ENCODE data around the gene MPPE1.
"Not testable (repeated sequence)": the region's sequence is repeated elsewhere in the genome, so short reads cannot be mapped to it uniquely, and the experiment has no call there.

Gene MPPE1

DNA sequence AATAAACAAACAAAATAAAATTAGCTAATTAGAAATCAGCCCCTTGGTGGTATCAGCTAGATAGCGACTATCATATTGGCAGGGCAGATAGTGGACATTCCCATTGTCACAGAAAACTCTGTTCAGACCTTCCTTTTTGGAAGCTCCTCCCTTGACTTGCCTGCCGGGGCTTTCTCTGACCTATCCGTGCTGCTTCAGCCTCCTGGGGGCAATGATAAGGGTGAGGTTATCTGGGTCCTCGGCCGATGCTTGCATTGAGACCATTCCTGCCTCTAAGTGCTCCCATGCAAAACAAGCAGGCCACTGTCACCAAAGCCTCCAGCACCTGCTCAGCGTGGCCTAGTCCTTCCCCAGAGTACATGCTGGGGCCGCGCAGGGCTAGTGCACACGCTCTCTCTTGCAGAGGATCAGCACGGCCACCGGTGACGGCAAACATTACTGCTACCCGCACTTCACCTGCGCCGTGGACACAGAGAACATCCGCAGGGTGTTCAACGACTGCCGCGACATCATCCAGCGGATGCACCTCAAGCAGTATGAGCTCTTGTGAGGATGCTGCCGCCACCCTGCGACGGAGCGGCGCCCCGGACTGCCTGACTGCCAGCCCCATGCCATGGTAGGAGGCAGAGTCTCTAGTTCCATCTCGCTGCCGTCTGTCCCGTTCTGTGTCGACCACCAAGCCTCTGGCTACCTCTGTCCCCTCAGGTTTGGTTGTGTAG is 27.4 kb downstream of the MPPE1 start:
- FAIRE-seq = no peak

- no peak for FAIRE-seq
These were observed 30.5 kb downstream of the MPPE1 start for GRCh38 chr18:11877497-11878135.

GRCh38 chr18:11874676-11875075 is 33.4 kb downstream of the MPPE1 start:
- FAIRE-seq = no peak

DNA sequence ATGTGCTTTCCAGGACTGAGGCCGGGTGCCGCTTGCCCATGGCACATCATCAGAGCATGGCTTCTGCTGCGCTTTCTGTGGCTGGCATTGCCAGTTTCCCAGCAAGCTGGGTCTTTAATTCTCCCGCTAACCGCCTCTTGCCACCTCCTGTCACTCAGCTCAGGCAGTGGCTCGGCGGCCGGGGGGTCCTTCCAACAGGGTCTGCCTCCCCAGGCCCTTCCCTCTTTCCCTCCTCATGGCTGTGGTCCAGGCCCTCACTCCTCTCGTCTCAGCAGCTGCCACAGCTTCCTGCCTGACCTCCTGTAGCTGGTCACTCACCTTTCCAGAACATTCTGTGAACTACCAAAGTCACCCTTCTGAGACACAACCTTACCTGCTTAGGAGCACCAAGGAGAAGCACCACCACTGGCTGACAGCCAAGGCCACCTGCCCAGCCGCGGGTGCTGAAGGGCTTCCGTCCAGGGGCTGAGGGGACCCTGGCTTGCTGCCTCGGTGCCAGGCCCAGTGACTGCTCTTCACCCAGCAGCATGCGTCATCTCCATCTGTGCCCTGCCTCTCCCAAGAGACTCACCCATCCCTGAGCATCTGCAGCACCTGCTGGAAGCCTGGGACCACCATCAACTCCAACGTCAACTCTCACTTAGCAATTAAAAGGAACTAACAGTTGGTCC is 34.3 kb downstream of the MPPE1 start:
- no peak for FAIRE-seq

GRCh38 chr18:11872479-11873136 is 35.5 kb downstream of the MPPE1 start:
- FAIRE-seq = peak; percentile 11

DNA sequence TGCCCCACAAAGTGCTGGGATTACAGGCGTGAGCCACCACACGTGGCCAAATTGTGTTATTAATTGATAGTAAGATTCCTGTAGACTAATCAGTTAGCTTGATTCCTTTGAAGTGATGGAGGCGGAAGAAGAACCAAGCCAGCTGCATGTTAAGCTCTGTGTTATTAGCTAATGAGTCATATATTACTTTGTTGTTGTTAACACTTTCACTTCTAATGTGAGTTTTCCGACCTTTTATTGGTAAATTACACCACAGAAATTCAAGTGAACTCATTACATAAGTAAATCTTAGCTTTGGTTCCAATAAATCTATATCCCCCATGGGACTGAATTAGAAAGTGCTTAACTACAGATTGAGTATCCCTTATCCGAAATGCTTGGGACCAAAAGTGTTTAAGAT is 36.6 kb downstream of the MPPE1 start:
- no peak for FAIRE-seq

GRCh38 chr18:11868230-11868629 is 39.9 kb downstream of the MPPE1 start:
- no peak for FAIRE-seq

DNA sequence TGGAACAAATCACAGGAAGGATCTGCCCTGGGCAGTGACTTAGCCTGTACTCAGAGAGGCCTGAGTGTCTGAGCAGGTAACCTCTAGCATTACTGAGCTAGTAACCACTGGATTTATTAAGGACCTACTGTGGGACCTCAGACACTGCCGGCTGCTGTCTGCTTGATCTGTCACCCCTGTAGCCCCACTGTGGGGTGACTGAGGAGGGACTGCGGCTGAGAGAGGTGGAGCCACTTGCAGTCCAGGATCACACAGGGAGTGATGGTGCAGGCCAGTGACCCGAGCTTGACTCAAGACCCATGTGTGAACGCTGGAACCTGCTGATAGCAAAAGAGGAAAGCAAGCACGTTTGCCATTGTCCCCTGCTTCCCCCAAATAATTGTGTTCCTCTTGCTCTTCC is 41.4 kb downstream of the MPPE1 start:
- no peak for FAIRE-seq

- no peak for FAIRE-seq
These were observed 41.8 kb downstream of the MPPE1 start for GRCh38 chr18:11866329-11866728.

- FAIRE-seq = no peak
These were observed 43.0 kb downstream of the MPPE1 start for GRCh38 chr18:11865071-11865470.

DNA sequence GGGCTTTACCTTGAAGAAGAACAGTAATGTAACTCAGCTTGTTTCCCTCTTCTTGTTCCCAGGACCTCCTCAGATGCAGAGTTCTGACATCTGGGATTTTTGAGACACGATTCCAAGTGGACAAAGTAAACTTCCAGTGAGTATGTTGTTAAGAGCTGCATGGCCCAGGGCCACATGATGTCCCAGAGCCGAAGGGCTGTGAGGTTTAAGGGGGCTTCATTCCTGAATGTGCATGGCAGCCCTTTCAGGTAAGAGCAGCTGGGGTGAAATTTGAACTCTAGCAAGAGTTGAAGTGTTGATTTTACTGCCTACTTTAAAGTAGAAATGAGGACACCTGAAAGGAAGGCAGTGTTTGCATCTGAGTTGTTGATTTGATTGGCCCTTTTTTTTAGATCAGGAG is 43.6 kb downstream of the MPPE1 start:
- no peak for FAIRE-seq

- no peak for FAIRE-seq
These were observed 45.5 kb downstream of the MPPE1 start for GRCh38 chr18:11862468-11863137.

GRCh38 chr18:11861583-11862288 is 46.4 kb downstream of the MPPE1 start:
- FAIRE-seq = no peak

DNA sequence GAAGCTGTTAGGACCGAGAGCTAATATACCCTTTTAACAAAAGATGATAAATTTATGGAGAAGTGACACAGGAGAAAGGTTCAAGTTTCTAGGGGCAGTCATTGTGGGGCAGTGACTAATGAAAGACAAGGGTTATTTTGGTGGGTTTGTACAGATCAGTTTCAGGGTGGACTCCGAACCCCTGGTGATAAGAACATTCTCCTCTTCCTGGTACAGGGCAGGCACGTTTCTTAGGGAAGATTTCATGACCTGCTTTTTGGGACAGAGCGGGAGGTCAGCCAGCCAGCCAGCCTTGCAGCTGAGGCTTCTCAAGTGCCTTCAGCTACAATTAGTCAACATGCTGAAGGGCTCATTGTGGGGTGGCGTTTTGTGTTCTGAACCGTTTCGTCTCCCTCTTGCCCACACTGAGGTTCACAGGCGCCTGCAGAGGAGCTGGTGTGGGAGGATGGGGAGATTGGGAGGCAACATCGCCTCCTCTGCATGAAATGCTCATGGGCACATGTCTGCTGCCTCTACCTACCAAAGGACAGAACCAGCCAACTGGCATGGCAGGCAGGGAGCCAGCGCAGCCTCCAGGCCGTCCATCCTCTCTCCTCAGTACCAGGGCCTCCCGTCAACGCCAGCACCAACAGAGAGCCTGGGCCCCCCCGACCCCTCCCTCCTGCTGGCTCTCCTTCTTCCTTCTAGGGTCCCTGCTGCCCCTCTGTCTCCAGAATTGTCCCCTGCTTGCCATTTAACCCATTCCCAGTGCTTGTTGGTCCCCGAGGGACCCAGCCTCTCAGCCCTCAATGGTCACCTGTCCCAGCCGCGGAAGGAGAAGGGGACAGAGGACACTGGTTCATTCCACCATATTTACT is 47.3 kb downstream of the MPPE1 start:
- FAIRE-seq = no peak

DNA sequence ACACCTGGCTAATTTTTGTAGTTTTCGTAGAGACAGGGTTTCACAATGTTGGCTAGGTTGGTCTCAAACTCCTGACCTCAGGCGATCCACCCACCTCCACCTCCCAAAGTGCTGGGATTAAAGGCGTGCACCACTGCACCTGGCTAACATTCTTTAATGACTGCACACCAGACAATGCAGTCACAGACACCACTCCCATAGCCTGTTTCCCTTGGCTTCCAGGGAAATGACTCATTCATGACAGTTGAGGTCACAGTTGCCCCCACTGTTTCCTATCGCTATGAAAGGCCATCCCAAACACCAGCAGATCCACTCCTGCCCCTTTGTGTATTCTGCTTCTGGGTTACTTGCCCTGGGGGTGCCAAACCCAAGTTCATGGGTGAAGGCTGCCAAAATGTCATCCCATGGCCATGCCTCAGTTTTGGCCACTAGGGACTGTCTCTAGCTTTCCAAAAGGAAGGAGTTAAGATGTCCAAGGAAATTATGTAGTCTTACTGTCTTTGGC is 48.2 kb downstream of the MPPE1 start:
- no peak for FAIRE-seq

GRCh38 chr18:11859282-11859830 is 48.8 kb downstream of the MPPE1 start:
- FAIRE-seq = no peak

GRCh38 chr18:11857177-11857887 is 50.8 kb downstream of the MPPE1 start:
- peak; percentile 64 for FAIRE-seq

- not testable (repeated sequence) for FAIRE-seq
These were observed 53.6 kb downstream of the MPPE1 start for GRCh38 chr18:11854554-11854953.

GRCh38 chr18:11851806-11852337 is 56.2 kb downstream of the MPPE1 start:
- FAIRE-seq = no peak

Data from A204.1 (cell line).